HG03342 (cell line): Measurements from ENCODE around the gene FEM1B.
"Not testable (repeated sequence)": the region's sequence is repeated elsewhere in the genome, so short reads cannot be mapped to it uniquely, and the experiment has no call there.

Source experiments
- ATAC-seq: cut with Tn5 transposase; IDR thresholded peaks from one replicate; pipeline ENCODE4 v1.9.1; 2021; ENCODE audit warnings: mild to moderate bottlenecking, moderate library complexity; ENCODE audit not compliant: unreplicated experiment

The FEM1B gene

GRCh38 chr15:68277603-68278344, at the start of gene FEM1B:
TSS of gene FEM1B (plus strand) at chr15:68277745. CDS start at chr15:68278418, 673 bp downstream.
- ATAC-seq = peak; percentile 78

DNA sequence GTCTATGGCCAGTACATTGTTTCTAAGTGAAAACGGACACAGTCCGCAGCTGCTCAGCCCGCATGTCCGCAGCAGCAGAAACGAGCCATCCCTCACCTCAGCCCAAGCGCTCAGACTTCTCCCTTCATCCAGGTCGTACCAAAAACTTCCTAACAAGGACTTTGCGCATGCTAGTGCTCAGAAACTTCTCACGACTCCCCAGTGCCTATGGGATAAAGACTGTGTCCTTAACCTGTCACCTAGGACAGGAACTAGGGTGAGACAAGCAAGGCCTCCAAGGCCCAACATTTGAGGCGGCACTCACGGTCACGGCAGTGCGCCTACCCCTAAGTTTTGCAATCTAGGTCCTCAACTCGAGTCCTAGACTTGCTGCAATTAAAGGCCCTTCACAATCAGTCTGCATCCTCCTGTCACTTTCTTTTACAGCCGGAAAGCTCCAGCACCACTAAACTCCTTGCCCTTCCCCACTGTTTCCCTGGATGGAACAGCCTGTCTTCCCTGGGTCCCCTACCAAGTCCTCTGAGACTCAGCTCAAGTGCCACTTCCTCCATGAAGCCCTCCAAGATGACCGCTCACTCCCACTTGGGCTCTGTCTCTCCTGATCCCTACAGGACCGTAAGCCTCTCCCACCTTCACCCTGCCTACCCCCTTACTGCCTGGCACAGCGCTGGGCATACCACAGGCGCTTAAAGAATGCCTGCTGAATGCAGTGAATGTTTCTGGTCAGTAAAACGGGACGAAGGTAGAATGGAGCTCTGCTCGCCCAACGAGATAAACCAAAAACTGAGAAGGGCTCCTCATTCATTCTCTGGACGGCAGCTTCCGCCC, 49.2 kb upstream of the FEM1B start:
- no peak for ATAC-seq

DNA sequence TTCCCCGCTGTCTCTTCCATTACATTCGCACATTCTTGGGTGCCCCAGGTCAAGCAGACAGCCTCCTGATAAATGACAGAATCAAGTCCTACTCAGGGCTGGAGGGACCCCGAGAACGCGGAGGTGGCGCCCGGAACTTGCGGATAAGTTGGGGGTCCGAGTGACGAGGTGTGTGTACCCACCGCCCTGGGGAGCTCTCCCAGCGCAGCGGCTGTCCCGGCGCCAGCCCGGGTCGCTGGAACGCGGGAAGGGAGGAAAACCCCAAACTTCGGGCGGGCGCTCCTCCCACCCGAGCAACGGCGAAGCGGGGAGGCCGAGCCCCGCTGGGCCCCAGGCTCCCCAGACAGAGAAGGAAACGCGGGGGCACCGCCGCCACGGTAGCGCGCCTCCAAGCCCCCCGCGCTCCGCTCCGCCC, 48.6 kb upstream of the FEM1B start:
- ATAC-seq = peak; percentile 9

DNA sequence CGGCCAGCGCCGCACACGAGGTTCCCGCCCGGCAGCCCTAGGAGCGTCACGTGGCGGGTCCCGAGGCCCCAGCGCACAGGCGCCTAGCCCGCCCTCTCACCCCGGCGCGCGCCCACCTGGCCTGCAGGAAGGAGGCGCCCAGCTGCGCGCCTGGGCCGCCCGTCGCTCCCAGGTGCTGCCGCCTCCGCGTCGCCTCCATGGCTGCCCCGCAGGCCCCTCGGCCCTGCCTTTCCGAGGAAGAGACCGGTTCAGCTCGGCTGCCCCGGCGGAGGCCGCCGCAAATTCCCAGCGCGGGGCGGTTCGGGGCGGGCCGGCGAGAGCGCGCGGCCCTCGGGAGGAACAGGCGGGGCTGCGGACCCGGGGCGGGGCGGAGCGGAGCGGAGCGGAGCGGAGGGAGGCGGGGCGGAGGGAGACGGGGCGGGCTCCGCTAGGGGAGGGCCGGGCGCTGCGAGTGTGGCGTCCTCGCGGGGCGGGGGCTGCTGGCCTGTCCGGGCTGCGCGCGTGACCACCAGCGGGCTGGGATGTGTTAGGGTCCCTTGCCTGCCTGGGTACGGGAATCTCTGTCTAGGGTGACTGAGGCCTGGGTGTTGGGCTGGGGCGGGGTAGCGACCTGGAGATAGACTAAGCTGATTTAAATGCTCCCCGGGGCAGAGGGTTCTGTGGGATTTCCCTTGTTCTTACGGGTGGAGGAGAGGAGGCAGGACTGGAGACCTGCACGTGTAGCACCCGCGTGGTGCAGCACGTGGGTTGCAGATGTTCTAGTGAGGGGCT, 48.0 kb upstream of the FEM1B start, which contains the start of gene CLN6:
CLN6 (minus strand) TSS at position 343 of the 771 bp plus-strand sequence; CDS start at position 199, 144 bp downstream.
- peak; percentile 69 for ATAC-seq

DNA sequence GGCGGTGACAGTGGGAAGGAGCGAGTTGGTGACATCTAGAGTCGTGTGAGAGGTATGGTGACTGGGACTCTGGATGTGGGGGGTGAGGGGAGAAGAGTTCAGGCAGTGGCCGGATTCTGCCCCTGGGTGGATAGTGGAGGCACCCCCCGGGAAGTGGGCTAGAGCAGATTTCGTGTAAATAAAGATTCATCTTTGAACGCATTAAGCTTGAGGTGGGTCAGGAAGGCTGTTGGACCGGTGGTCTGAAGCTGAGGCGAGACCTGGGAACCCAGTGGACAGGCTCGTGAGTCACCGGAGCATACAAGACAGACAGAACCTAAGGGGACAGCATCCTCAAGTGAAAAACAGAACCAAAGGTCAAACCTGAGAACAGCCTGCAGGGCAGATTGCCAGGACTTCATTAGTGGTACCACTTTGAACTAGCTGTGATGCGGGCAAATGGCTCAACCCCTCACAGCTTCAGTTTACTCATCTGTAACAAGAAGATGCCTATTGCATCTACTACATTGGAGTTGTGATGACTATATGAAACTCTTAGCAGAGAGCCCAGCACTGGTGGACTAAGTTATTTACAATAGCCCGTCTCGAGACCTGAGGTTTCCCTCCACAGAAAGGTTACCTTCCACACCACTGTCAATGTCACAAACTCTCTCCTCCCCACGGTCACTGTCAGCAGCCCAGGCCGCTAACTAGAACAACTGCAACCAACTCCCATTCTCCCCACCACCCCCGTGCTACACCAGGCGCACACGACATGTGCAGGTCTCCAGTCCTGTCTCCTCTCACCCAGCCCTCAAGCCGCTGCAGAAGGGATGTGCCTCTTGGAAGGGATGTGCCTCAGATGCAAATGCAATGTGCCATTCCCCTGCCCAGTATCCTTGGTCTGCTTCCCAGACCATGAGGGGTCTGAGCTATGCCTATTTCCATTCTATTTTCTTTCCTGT, 47.1 kb upstream of the FEM1B start:
- no peak for ATAC-seq

- ATAC-seq = no peak
Measured at GRCh38 chr15:68231102-68231818, 46.3 kb upstream of the FEM1B start.

GRCh38 chr15:68232449-68232848, 45.1 kb upstream of the FEM1B start:
- no peak for ATAC-seq

DNA sequence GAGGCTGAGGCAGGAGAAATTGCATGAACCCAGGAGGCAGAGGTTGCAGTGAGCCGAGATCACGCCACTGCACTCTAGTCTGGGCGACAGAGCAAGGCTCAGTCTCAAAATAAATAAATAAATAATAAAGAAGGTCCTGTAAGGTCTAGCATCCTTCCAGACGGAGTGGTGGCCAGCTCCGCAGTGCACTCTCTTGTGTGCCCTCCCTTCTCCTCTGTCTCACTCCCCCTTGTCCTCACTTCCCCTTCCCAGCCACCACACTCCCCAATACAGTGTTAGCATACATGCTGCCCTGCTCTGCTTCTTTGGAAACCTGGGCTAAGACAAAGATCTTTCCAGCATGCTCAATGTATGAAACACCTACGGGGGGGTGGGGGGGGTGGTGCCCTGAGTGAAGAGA, 44.6 kb upstream of the FEM1B start:
- no peak for ATAC-seq

- no peak for ATAC-seq
Measured at GRCh38 chr15:68234060-68234459, 43.5 kb upstream of the FEM1B start.

DNA sequence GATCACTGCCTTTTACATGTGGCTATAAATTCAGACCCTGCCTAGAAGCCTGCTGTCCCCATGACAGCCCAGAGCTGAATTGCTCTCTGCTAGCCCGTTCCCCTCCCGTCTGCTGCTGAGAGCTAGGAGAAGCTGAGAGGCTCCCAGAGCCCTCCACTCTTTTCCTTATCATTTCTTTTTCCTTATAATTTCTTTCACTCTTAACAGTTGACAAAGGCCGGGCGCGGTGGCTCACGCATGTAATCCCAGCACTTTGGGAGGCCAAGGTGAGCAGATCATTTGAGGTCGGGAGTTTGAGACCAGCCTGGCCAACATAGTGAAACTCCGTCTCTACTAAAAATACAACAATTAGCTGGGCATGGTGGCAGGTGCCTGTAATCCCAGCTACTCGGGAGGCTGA, 43.0 kb upstream of the FEM1B start:
- not testable (repeated sequence) for ATAC-seq

DNA sequence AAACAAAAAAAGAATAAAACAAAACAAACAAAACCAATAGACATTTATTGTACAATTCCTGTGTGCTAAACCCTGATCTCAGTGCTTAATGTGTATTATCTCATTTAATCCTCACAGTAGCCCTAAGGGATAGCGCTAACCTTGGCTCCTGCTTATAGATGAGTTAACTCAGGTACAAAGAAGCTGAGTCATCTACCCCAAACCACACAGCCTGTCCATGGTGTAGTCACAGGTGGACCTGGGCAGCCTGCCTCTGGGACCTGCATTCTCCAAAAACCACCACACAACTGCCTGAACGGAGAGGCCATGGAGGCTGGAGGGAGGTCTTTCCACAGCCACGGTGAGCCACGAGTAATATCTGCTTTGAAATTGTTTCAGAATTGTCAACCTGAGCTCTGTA, 42.5 kb upstream of the FEM1B start:
- no peak for ATAC-seq

DNA sequence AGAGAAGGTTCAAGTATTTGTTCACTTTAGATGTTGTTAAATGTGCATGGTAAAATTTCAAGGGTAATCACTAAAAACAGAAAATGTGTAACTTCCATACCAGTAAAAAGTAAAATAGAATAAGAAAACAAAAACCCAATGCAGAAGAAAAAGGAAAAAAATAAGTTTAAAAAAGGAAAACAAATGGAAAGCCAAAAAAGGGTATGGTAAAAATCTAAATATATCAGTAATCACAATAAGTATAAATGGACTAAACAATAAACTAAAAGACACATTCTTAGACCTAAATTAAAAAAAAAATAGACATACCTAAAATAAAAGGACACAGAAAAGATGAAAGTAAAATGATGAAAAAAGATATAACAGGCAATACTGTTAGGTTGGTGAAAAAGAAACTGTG, 38.5 kb upstream of the FEM1B start:
- no peak for ATAC-seq

GRCh38 chr15:68241088-68241935, 36.2 kb upstream of the FEM1B start:
- ATAC-seq = no peak

DNA sequence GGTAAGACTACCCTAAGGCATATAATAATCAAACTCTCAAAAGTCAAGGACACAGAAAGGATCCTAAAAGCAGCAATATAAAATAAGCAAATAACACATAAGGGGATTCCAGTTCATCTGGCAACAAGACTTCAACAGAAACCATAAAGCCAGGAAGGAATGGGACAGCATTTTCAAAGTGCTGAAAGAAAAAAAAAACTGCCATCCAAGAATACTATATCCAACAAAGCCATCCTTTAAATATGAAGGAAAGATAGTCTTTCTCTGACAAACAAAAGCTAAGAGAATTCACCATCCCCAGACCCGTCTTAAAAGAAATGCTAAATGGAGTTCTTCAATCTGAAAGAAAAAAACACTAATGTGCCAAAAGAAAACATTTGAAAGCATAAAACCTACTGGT, 33.3 kb upstream of the FEM1B start:
- ATAC-seq = no peak

GRCh38 chr15:68249058-68249713, 28.4 kb upstream of the FEM1B start:
- ATAC-seq = no peak

- no peak for ATAC-seq
Measured at GRCh38 chr15:68252925-68253534, 24.5 kb upstream of the FEM1B start.

- no peak for ATAC-seq
Measured at GRCh38 chr15:68256675-68257450, 20.7 kb upstream of the FEM1B start.
